Ovary (tissue), 3 donors: ENCODE data around the gene SCO1.

Source experiments
- CTCF ChIP-seq, 3 donors: fragments of 450-650 bp in 2 of 3; fragments of 200-600 bp in 1 of 3; IDR thresholded peaks; one replicate each; pipeline versions ENCODE4 v1.5.1 to v1.8.0; 2016 to 2022; ENCODE audit warnings: antibody characterized with exemption in 3 of 3, mild to moderate bottlenecking in 1 of 3
- EP300 ChIP-seq: sonication (generic); formaldehyde crosslinking; IDR thresholded peaks from one replicate; pipeline ENCODE4 v1.6.1; 2017; ENCODE audit warnings: antibody characterized with exemption
- donor health status: DM: no; HTN: no; CAD: no.

DNA sequence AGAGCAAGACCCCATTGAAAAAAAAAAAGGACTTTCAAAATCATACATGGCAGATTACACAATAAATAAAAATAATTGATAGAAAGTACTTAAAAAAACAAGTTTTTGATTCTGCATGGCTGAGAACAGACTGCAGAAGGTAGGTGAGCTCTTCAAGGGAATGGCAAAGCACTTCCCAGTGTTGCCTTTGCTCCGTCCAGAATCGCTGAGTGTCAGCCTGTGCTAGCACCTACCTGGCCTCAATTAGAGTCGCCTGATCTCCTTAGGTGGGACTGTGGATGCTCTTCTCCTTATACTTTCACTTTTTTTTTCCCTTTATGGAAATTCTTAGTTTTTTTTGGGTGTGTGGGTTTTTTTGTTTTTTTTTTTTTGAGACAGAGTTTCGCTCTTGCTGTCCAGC lies 38.5 kb upstream of the SCO1 start:
- TF ChIP-seq CTCF (IDR thresholded peaks at IDR 0.05) (no peak), EP300 (no peak)
